GM23248 (cell line): ENCODE measurements around the gene EIF4G1.

ENCODE experiments used
- EZH2 ChIP-seq: fragments of 200-600 bp; sonication (generic); IDR thresholded peaks from 2 replicates; pipeline ENCODE4 v1.6.1; 2018; ENCODE audit warnings: antibody characterized with exemption, mild to moderate bottlenecking; ENCODE audit not compliant: insufficient read depth, poor library complexity, severe bottlenecking
- EZH2phosphoT487 ChIP-seq: fragments of 200-600 bp; sonication (generic); IDR thresholded peaks from 2 replicates; pipeline ENCODE4 v1.6.1; 2018; ENCODE audit warnings: antibody characterized with exemption, moderate library complexity, mild to moderate bottlenecking, low read depth; ENCODE audit not compliant: insufficient read depth

DNA sequence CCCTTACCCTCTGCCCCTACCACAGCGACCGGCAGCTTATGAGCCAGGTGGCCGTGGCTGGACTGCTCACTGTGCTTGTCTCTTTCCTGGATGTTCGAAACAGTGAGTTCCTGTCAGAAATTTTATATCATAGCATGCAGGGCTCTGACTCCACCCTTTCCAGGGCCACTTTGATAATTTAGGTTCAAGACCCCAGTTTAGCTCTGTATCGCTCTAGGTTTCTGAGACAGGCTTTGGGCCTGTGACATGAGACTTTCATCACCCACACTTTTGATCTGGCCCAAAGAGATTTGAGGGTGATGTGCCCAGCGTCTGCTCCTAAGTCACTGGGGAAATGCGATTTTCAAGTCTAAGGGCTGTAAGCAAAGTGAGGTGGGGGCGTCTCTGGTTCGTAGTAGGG, 6.5 kb upstream of the EIF4G1 start:
- TF ChIP-seq EZH2 (no peak), EZH2phosphoT487 (no peak)
